K562 (cell line): ENCODE results near the gene PAN3. TPM values are rescaled to one million over a fixed set of nuclear protein-coding genes. Genes with fewer than 3 reads are reported as not detected.

Experiments
- ATAC-seq: fragments of 200-7000 bp; cut with Tn5 transposase; 3 replicates; pipeline ENCODE4 v1.9.1; 2020; ENCODE audit warnings: moderate library complexity
- BruUV-seq: library from RNA; stranded (reverse); fragments of 400-500 nt; replicated peaks from 2 replicates; lab custom pipeline; 2021; lab: Mats Ljungman, UMichigan
- CTCF ChIA-PET: fragments of 300-600 bp; formaldehyde crosslinking; extraction: SDS; loops from one replicate; lab custom pipeline; 2021; ENCODE audit warnings: low intra/inter-chr PET ratio; lab: Yijun Ruan, JAX
- POLR2A ChIA-PET: fragments of 300-600, 350-650 bp; sonication (Branson Sonifier 250); formaldehyde crosslinking; extraction: SDS; loops from one replicate; lab custom pipeline; 2021; ENCODE audit warnings: antibody characterized with exemption, inconsistent platforms; lab: Yijun Ruan, JAX
- DNase-seq, 4 experiments: peaks; one replicate each; pipeline versions ENCODE4 v3.0.0 to v3.0.0-alpha.2; 2011 to 2018; ENCODE audit warnings: low spot score in 3 of 4, mixed read lengths in 3 of 4; ENCODE audit errors: extremely low read depth in 1 of 4
- FAIRE-seq: peaks from 2 replicates; lab custom pipeline; 2011; peaks lifted over from hg19 to GRCh38; lab: Jason Lieb, UNC
- H2AFZ ChIP-seq: 2 replicates; pipeline ENCODE4 v1.6.0; 2011; ENCODE audit warnings: low read depth, low read length, control low read depth, inconsistent platforms
- H3K27ac ChIP-seq: fragments of 200-600 bp; 3 replicates; pipeline ENCODE4 v1.8.0; 2011; ENCODE audit warnings: low read depth, mild to moderate bottlenecking, control low read depth, inconsistent platforms, low read length, moderate library complexity, mixed read lengths; ENCODE audit errors: extremely low read depth
- H3K27me3 ChIP-seq, 2 experiments: fragments of 300-600 bp in 1 of 2; 2 replicates in 1 of 2; 3 replicates in 1 of 2; pipeline versions ENCODE4 v1.6.0 to v1.8.0; 2011; ENCODE audit warnings: inconsistent platforms in 2 of 2, low read length in 2 of 2, mild to moderate bottlenecking in 1 of 2, mixed read lengths in 1 of 2, moderate library complexity in 1 of 2; ENCODE audit not compliant: control insufficient read depth in 2 of 2, insufficient read depth in 2 of 2
- H3K36me3 ChIP-seq: fragments of 300-600 bp; 3 replicates; pipeline ENCODE4 v1.8.0; 2011; ENCODE audit warnings: mild to moderate bottlenecking, low read length, inconsistent platforms; ENCODE audit not compliant: control insufficient read depth, insufficient read depth
- H3K4me1 ChIP-seq, 2 experiments: fragments of 200-600 bp in 1 of 2; replicated peaks in 1 of 2; 2 replicates in 1 of 2; 3 replicates in 1 of 2; pipeline versions ENCODE4 v1.5.1 to v1.8.0; 2011; ENCODE audit warnings: inconsistent platforms in 2 of 2, low read length in 2 of 2, mild to moderate bottlenecking in 1 of 2, mixed read lengths in 1 of 2, moderate library complexity in 1 of 2; ENCODE audit not compliant: control insufficient read depth in 2 of 2, insufficient read depth in 2 of 2
- H3K4me2 ChIP-seq: 2 replicates; pipeline ENCODE4 v1.6.1; 2011; ENCODE audit warnings: low read length, control low read depth, inconsistent platforms, mixed read lengths; ENCODE audit not compliant: insufficient read depth
- H3K4me3 ChIP-seq: fragments of 200-600 bp; sonication (generic), shearing (Covaris generic); 2 replicates; pipeline ENCODE4 v1.5.1; 2016; ENCODE audit warnings: control low read depth, inconsistent platforms
- H3K79me2 ChIP-seq: fragments of 200-600 bp; 3 replicates; pipeline ENCODE4 v1.8.0; 2011; ENCODE audit warnings: low read length, inconsistent platforms; ENCODE audit not compliant: control insufficient read depth, insufficient read depth
- H3K9ac ChIP-seq, 2 experiments: 2 replicates each; pipeline versions ENCODE4 v1.6.0 to v1.6.1; 2011; ENCODE audit warnings: low read depth in 2 of 2, low read length in 2 of 2, control low read depth in 1 of 2, inconsistent platforms in 1 of 2, mild to moderate bottlenecking in 1 of 2, mixed read lengths in 1 of 2; ENCODE audit not compliant: insufficient read depth in 1 of 2
- H3K9me1 ChIP-seq: one replicate; pipeline ENCODE4 v1.6.0; 2011; ENCODE audit warnings: inconsistent platforms, mild to moderate bottlenecking, low read length, moderate library complexity; ENCODE audit not compliant: control insufficient read depth, insufficient read depth
- H3K9me3 ChIP-seq: replicated peaks from 2 replicates; pipeline ENCODE4 v1.5.1; 2011; ENCODE audit warnings: low read depth, low read length, inconsistent platforms; ENCODE audit not compliant: control insufficient read depth, insufficient read depth
- H4K20me1 ChIP-seq: replicated peaks from 2 replicates; pipeline ENCODE4 v1.6.1; 2011; ENCODE audit warnings: low read length, inconsistent platforms, mixed read lengths; ENCODE audit not compliant: control insufficient read depth, insufficient read depth
- SPI1 ChIP-seq: IDR thresholded peaks from 2 replicates; pipeline ENCODE4 v1.6.1; 2011; ENCODE audit warnings: low read depth, low read length, control low read depth, borderline replicate concordance
- WGBS: fragments of 100-300 bp; shearing (Covaris generic); methylation state at CpG from one replicate; pipeline ENCODE4 v1.1.6; 2016; ENCODE audit warnings: low coverage, mixed read lengths; ENCODE audit not compliant: insufficient coverage; ENCODE audit errors: missing lambda C conversion rate; 5-methylcytosine and 5-hydroxymethylcytosine counted together
- in situ Hi-C: fragments of 300-500 bp; cut with MboI; formaldehyde crosslinking; loops from 4 replicates; pipeline ENCODE4 v1.15.0; 2018; ENCODE audit warnings: inconsistent platforms, mixed read lengths
- intact Hi-C: fragments of 100-400 bp; cut with micrococcal nuclease; formaldehyde crosslinking; loops from 2 replicates; pipeline ENCODE4 v1.14.2; 2022
- polyA plus RNA-seq, 8 experiments: library from polyadenylated mRNA; depleted of rRNA in 4 of 8; stranded (reverse) in 5 of 8; unstranded in 3 of 8; fragments of >200 nt; fragmentation: Nextera tagmentation in 2 of 8; fragmentation: Illumina TruSeq in 1 of 8; extraction: Ambion mirVana in 2 of 8; extraction: Trizol in 1 of 8; gene quantifications; 2 replicates each; pipeline versions ENCODE4 v1.2.1 to v1.2.3, GENCODE V29; 2011 to 2014; ENCODE audit warnings: inconsistent platforms in 1 of 8, missing spikeins in 1 of 8
- total RNA-seq, 7 experiments: library from RNA; depleted of rRNA in 6 of 7; stranded (reverse); fragments of >200 nt in 6 of 7; fragmentation: Illumina TruSeq in 2 of 7; extraction: Trizol in 2 of 7; gene quantifications; 2 replicates each; pipeline versions ENCODE4 v1.2.1 to v1.2.3, GENCODE V29; 2011 to 2021; ENCODE audit warnings: low replicate concordance in 1 of 7
- TF ChIP-seq, protein P1 (sequence below), 2 experiments: fragments of 450-650 bp in 1 of 2; sonication (generic) in 1 of 2; formaldehyde crosslinking in 1 of 2; IDR thresholded peaks; 2 replicates each; pipeline versions ENCODE4 v1.7.1 to v1.9.0; 2016 to 2022; ENCODE audit warnings: inconsistent platforms in 1 of 2, mild to moderate bottlenecking in 1 of 2, missing genetic modification reagents in 1 of 2

PAN3 gene
- total and polyA plus RNA-seq, 9 of the 15 experiments (the other 6 are each of a cell fraction or from before 2014, with no cell fraction given): 7.2 to 19.9 (median 11.6) TPM

DNA sequence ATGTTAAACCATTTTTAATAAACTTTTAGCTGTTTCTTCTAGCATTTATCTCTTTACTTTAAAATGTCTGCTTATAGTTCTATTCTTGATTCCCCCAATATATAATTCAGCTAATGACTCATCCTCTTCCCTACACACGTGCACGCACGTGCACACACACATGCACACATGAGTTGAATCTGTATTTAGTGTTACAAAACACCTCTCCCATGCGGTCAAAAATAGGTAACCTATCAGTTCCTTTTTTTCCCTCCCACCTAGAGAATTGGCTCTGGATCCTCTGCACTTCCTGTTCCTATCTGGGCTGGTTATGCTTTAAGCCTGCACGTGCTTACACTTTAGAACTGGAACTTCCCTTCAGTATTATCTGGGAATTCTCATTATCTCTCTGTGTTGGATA lies 144.1 kb downstream of the PAN3 start:
- CTCF ChIA-PET: no interaction called here
- Histone ChIP-seq H3K36me3 (peaks cover 52% of the 10 kb centered on the region; the same call in 2 of the 3 replicates), H3K79me2 (no peaks in the 10 kb centered on the region), H2AFZ (no peak overlapping the region), H3K9me3 (no peaks in the 10 kb centered on the region), H3K4me1 (no peaks in the 10 kb centered on the region), H3K27me3 (no peaks in the 10 kb centered on the region), H4K20me1 (no peaks in the 10 kb centered on the region), H3K4me2 (no peak overlapping the region), H3K9me1 (no peaks in the 10 kb centered on the region), H3K9ac (no peak overlapping the region), H3K4me3 (no peak overlapping the region), H3K27ac (no peak overlapping the region)
- TF ChIP-seq SPI1: peak; percentile 66; the same call in 1 of the 2 replicates
- TF ChIP-seq, protein P1, sequence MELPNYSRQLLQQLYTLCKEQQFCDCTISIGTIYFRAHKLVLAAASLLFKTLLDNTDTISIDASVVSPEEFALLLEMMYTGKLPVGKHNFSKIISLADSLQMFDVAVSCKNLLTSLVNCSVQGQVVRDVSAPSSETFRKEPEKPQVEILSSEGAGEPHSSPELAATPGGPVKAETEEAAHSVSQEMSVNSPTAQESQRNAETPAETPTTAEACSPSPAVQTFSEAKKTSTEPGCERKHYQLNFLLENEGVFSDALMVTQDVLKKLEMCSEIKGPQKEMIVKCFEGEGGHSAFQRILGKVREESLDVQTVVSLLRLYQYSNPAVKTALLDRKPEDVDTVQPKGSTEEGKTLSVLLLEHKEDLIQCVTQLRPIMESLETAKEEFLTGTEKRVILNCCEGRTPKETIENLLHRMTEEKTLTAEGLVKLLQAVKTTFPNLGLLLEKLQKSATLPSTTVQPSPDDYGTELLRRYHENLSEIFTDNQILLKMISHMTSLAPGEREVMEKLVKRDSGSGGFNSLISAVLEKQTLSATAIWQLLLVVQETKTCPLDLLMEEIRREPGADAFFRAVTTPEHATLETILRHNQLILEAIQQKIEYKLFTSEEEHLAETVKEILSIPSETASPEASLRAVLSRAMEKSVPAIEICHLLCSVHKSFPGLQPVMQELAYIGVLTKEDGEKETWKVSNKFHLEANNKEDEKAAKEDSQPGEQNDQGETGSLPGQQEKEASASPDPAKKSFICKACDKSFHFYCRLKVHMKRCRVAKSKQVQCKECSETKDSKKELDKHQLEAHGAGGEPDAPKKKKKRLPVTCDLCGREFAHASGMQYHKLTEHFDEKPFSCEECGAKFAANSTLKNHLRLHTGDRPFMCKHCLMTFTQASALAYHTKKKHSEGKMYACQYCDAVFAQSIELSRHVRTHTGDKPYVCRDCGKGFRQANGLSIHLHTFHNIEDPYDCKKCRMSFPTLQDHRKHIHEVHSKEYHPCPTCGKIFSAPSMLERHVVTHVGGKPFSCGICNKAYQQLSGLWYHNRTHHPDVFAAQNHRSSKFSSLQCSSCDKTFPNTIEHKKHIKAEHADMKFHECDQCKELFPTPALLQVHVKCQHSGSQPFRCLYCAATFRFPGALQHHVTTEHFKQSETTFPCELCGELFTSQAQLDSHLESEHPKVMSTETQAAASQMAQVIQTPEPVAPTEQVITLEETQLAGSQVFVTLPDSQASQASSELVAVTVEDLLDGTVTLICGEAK (IDR thresholded peaks at IDR 0.05): no peak
- TF ChIP-seq, protein P1 (CRISPR knock-in tag; IDR thresholded peaks at IDR 0.05): no peak
- intact Hi-C loops (no loop called here), in situ Hi-C loops (no loop called here)
- WGBS: 89% methylated on average over 5 of the region's 5 CpGs
- no peak for ATAC-seq
- BruUV-seq: no TSS peak
- no peak for DNase-seq
- no peak for FAIRE-seq
- POLR2A ChIA-PET: no interaction called here
